Naive thymus-derived CD8-positive, alpha-beta T cell (primary cell): ENCODE data around the gene CDH7. TPM values are rescaled to one million over a fixed set of nuclear protein-coding genes. Genes with fewer than 3 reads are reported as not detected.

Experiments used
- ATAC-seq, 2 donors: fragments of 150-1000 bp; cut with Tn5 transposase in 1 of 2; sonication (Bioruptor Pico), chemical (Tn5 transposase) in 1 of 2; 1 replicate in 1 of 2; 2 replicates in 1 of 2; pipeline ENCODE4 v1.10.0; 2021; ENCODE audit warnings: mild to moderate bottlenecking in 2 of 2, moderate library complexity in 2 of 2
- POLR2A ChIA-PET: fragments of 350-600 bp; sonication (Branson Sonifier 250); formaldehyde crosslinking; loops from one replicate; lab custom pipeline; 2021; ENCODE audit warnings: antibody characterized with exemption; lab: Charles Lee
- DNase-seq, 10 donors: peaks; one replicate each; pipeline versions ENCODE4 v3.0.0 to v3.0.0-alpha.2; 2020 to 2022
- H3K27ac Mint-ChIP-seq, 10 donors: one replicate each; pipeline ENCODE4 v1.8.0; 2020 to 2022; ENCODE audit warnings: mild to moderate bottlenecking in 10 of 10, mixed read lengths in 10 of 10, moderate library complexity in 4 of 10, inconsistent platforms in 1 of 10
- H3K27me3 Mint-ChIP-seq, 5 donors: one replicate each; pipeline ENCODE4 v1.8.0; 2021 to 2022; ENCODE audit warnings: mixed read lengths in 5 of 5
- H3K36me3 Mint-ChIP-seq, 3 donors: one replicate each; pipeline ENCODE4 v1.8.0; 2020 to 2022; ENCODE audit warnings: mixed read lengths in 3 of 3, mild to moderate bottlenecking in 2 of 3, inconsistent platforms in 1 of 3
- H3K4me1 Mint-ChIP-seq, 4 donors: one replicate each; pipeline ENCODE4 v1.8.0; 2021 to 2022; ENCODE audit warnings: mixed read lengths in 4 of 4
- H3K4me3 Mint-ChIP-seq, 10 donors: one replicate each; pipeline ENCODE4 v1.8.0; 2020 to 2022; ENCODE audit warnings: mild to moderate bottlenecking in 10 of 10, mixed read lengths in 10 of 10, moderate library complexity in 6 of 10, inconsistent platforms in 1 of 10
- H3K9me3 Mint-ChIP-seq, 9 donors: one replicate each; pipeline ENCODE4 v1.8.0; 2020 to 2022; ENCODE audit warnings: mixed read lengths in 9 of 9, mild to moderate bottlenecking in 3 of 9, inconsistent platforms in 1 of 9, moderate library complexity in 1 of 9
- polyA plus RNA-seq, 3 donors: library from polyadenylated mRNA; unstranded; fragments of 300-500 nt; fragmentation: Illumina TruSeq; gene quantifications; one replicate each; pipeline ENCODE4 v1.2.3, GENCODE V29; 2021
- total RNA-seq, 8 experiments: library from RNA in 2 of 8; stranded (reverse) in 2 of 8; gene quantifications; one replicate each; pipeline ENCODE4 v1.2.3 and lab custom pipeline; 2021 to 2026

The CDH7 gene
- total and polyA plus RNA-seq, 5 experiments from 2014 or later = not detected

DNA sequence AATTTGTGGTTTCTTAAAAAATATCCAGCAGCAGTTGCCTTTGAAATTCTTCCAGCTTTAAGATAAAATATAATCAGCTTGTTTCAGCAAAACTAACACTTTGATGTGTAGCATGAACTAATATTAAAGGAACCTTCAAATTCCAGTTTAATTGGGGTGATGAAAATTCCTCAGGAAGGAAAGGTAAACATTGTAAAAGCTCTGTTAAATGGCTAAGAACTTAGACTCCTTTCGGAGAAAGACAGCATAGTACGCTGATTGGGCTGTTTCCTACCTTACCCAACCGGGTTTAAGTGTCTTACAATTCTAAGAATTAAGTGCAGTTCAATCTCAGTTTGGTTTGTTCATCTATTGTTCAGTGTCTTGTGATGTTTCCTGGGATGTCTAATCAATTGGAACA lies 108.3 kb downstream of the CDH7 start:
- H3K4me3 Mint-ChIP-seq = no peak overlapping the region
- H3K36me3 Mint-ChIP-seq = no peaks in the 10 kb centered on the region
- POLR2A ChIA-PET = no interaction called here
- H3K27me3 Mint-ChIP-seq = no peaks in the 10 kb centered on the region
- H3K9me3 Mint-ChIP-seq = peaks cover 0 to 7% (median 0%) of the 10 kb centered on the region in 9 donors
- H3K27ac Mint-ChIP-seq = no peak overlapping the region
- DNase-seq (no peak), ATAC-seq (no peak)
- H3K4me1 Mint-ChIP-seq = no peaks in the 10 kb centered on the region

DNA sequence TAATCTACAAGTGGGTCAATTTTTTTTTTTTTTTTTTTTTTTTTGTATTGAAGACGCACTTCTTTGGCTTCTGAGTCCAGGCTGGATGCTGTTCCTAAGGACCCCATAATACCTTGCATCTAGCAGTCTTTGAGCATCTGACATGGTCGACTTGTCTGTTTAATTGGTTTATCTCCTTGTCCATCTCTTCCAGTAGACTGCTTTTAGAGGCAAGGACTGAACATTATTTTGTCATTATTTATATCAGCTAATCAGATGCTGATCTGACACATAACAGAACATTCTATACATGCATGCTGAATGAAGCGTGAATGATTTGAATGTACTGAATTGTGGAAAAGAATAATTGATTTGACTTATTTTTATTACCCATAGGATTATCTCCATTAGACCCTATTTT lies 118.7 kb downstream of the CDH7 start:
- H3K9me3 Mint-ChIP-seq = peaks cover 0 to 22% (median 7%) of the 10 kb centered on the region in 9 donors
- no peaks in the 10 kb centered on the region for H3K27me3 Mint-ChIP-seq
- ATAC-seq = no peak
- DNase-seq = no peak
- H3K4me3 Mint-ChIP-seq = no peak overlapping the region
- H3K36me3 Mint-ChIP-seq = no peaks in the 10 kb centered on the region
- POLR2A ChIA-PET = no interaction called here
- no peak overlapping the region for H3K27ac Mint-ChIP-seq
- peaks cover 0 to 2% (median 0%) of the 10 kb centered on the region in 4 donors for H3K4me1 Mint-ChIP-seq

DNA sequence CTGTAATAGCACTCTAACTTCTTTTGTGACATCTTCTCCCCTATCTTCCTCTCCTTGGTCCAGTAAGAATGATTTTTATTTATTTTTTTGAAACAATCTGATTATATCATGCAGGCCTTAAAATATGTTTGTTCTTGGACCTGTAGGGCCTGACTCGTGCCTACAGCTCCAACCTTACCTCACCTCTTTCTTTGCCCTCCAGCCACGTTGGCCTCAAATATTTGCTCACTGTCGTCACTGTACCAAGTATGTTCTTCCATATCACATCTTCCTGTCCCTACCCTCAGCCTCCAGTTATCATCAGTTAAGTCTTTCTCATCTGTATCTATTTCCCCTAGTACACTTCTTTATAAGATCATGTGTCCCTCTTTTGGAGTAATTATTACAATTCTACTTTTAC lies 125.5 kb downstream of the CDH7 start:
- H3K27ac Mint-ChIP-seq = no peak overlapping the region
- H3K27me3 Mint-ChIP-seq = no peaks in the 10 kb centered on the region
- no peak for ATAC-seq
- H3K36me3 Mint-ChIP-seq = no peaks in the 10 kb centered on the region
- POLR2A ChIA-PET = no interaction called here
- peaks cover 0 to under 1% (median 0%) of the 10 kb centered on the region in 4 donors for H3K4me1 Mint-ChIP-seq
- H3K9me3 Mint-ChIP-seq = peaks cover 0 to 21% (median 3%) of the 10 kb centered on the region in 9 donors
- no peak overlapping the region for H3K4me3 Mint-ChIP-seq
- no peak for DNase-seq

DNA sequence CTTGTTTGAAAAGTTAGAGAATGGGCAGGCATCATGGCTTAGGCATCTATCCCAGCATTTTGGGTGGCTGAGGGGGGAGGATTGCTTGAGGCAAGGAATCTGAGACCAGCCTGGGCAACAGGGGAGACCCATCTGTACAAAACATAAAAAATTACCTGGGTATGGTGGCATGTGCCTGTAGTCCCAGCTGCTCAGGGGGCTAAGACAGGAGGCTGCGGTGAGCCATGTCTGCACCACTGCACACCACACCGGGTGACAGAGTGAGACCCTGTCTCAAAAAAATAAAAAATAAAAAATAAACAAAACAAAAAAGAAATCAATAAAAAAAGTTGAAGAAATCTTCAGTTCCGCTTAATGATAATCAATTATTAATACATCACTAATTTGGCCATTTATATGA lies 146.5 kb downstream of the CDH7 start:
- H3K36me3 Mint-ChIP-seq = no peaks in the 10 kb centered on the region
- H3K27ac Mint-ChIP-seq = no peak overlapping the region
- H3K27me3 Mint-ChIP-seq = no peaks in the 10 kb centered on the region
- H3K4me3 Mint-ChIP-seq = no peak overlapping the region
- H3K4me1 Mint-ChIP-seq = no peaks in the 10 kb centered on the region
- DNase-seq (no peak), ATAC-seq (no peak)
- peaks cover 0 to 14% (median 2%) of the 10 kb centered on the region in 9 donors for H3K9me3 Mint-ChIP-seq
- POLR2A ChIA-PET = no interaction called here

GRCh38 chr18:65901522-65901921 lies 150.7 kb downstream of the CDH7 start:
- DNase-seq (no peak), ATAC-seq (no peak)
- H3K4me1 Mint-ChIP-seq = no peaks in the 10 kb centered on the region
- H3K9me3 Mint-ChIP-seq = peaks cover 0 to 12% (median 0%) of the 10 kb centered on the region in 9 donors
- no peak overlapping the region for H3K27ac Mint-ChIP-seq
- H3K4me3 Mint-ChIP-seq = no peak overlapping the region
- no peaks in the 10 kb centered on the region for H3K27me3 Mint-ChIP-seq
- no peaks in the 10 kb centered on the region for H3K36me3 Mint-ChIP-seq
- POLR2A ChIA-PET = no interaction called here

DNA sequence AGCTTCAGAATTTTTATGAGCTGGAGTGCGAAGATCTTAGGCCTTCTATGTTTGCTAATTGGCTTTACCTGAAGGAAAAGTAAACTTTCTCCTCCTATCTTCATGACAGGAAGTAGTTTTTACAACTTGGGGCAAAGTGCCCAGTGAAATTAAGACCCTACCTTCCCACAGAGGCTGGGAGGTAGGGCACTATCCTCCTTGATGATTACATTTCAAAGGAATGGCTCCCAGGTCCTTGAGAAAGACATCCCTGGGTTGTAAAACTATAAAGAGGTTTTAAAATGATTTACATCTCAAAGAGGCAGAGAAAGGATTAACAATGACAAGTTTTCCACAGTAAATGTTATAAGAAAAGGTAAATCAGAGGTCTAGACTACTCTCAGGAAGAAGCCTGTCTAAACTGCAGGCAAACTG lies 155.8 kb downstream of the CDH7 start:
- Mint-ChIP-seq H3K27ac (no peak overlapping the region), H3K4me3 (no peak overlapping the region), H3K27me3 (no peaks in the 10 kb centered on the region), H3K4me1 (no peaks in the 10 kb centered on the region), H3K36me3 (no peaks in the 10 kb centered on the region), H3K9me3 (peaks cover 0 to 15% (median 2%) of the 10 kb centered on the region in 9 donors)
- POLR2A ChIA-PET = no interaction called here
- DNase-seq (no peak), ATAC-seq (no peak)

GRCh38 chr18:65907281-65907680 lies 156.5 kb downstream of the CDH7 start:
- DNase-seq = no peak
- H3K4me3 Mint-ChIP-seq = no peak overlapping the region
- peaks cover 0 to 11% (median 2%) of the 10 kb centered on the region in 9 donors for H3K9me3 Mint-ChIP-seq
- no peaks in the 10 kb centered on the region for H3K27me3 Mint-ChIP-seq
- POLR2A ChIA-PET = no interaction called here
- no peaks in the 10 kb centered on the region for H3K36me3 Mint-ChIP-seq
- no peaks in the 10 kb centered on the region for H3K4me1 Mint-ChIP-seq
- ATAC-seq = no peak
- H3K27ac Mint-ChIP-seq = no peak overlapping the region

GRCh38 chr18:65919018-65919417 lies 168.2 kb downstream of the CDH7 start:
- POLR2A ChIA-PET = no interaction called here
- ATAC-seq (no peak), DNase-seq (no peak)
- H3K36me3 Mint-ChIP-seq = no peaks in the 10 kb centered on the region
- H3K4me1 Mint-ChIP-seq = no peaks in the 10 kb centered on the region
- H3K27ac Mint-ChIP-seq = no peak overlapping the region
- peaks cover 0 to 10% (median 2%) of the 10 kb centered on the region in 9 donors for H3K9me3 Mint-ChIP-seq
- no peaks in the 10 kb centered on the region for H3K27me3 Mint-ChIP-seq
- H3K4me3 Mint-ChIP-seq = no peak overlapping the region

DNA sequence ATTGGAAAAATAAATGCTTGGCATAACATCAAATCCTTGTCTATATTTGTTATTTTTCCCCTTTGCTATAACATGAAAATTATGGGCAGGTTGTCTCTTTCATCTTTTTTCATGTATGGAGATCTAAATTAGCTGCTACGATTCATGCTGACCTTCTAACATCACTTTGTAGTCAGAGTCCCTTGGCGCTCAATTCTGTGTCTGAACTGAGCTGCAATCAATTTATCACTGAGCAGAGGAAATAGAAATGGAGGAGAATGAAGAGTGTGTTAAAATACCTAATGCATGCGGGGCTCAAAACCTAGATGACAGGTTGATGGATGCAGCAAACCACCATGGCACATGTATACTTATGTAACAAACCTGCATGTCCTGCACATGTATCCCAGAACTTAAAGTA lies 168.9 kb downstream of the CDH7 start:
- POLR2A ChIA-PET = no interaction called here
- Mint-ChIP-seq H3K9me3 (peaks cover 0 to 7% (median 2%) of the 10 kb centered on the region in 9 donors), H3K27me3 (no peaks in the 10 kb centered on the region), H3K4me1 (no peaks in the 10 kb centered on the region), H3K36me3 (no peaks in the 10 kb centered on the region), H3K4me3 (no peak overlapping the region), H3K27ac (no peak overlapping the region)
- ATAC-seq (no peak), DNase-seq (no peak)

GRCh38 chr18:65922103-65922502 lies 171.3 kb downstream of the CDH7 start:
- Mint-ChIP-seq H3K9me3 (peaks cover 0 to 3% (median 0%) of the 10 kb centered on the region in 9 donors), H3K36me3 (no peaks in the 10 kb centered on the region), H3K4me3 (no peak overlapping the region), H3K27me3 (no peaks in the 10 kb centered on the region), H3K4me1 (no peaks in the 10 kb centered on the region), H3K27ac (no peak overlapping the region)
- POLR2A ChIA-PET = no interaction called here
- ATAC-seq (no peak), DNase-seq (no peak)

DNA sequence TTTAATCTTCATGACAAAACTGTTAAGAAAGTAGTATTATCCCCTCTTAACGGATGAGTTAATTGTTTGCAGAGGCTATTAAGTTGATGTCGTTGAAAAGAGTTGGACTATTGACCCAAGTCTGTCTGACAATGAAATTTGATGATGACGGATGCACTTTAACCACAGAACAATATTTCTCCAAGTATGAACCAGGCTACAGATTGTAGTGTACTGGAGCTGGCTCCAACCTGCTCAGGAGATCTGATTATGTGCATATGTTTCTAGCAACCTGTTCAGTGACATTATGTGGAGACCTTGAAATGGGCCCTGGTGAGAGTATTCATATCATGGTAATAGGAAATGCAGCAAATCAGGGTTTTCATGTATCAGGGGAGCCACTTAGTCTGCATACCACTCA lies 174.1 kb downstream of the CDH7 start:
- peaks cover 0 to 11% (median 0%) of the 10 kb centered on the region in 9 donors for H3K9me3 Mint-ChIP-seq
- POLR2A ChIA-PET = no interaction called here
- H3K27me3 Mint-ChIP-seq = no peaks in the 10 kb centered on the region
- DNase-seq = no peak
- no peak overlapping the region for H3K4me3 Mint-ChIP-seq
- ATAC-seq = no peak
- no peaks in the 10 kb centered on the region for H3K4me1 Mint-ChIP-seq
- no peaks in the 10 kb centered on the region for H3K36me3 Mint-ChIP-seq
- no peak overlapping the region for H3K27ac Mint-ChIP-seq

DNA sequence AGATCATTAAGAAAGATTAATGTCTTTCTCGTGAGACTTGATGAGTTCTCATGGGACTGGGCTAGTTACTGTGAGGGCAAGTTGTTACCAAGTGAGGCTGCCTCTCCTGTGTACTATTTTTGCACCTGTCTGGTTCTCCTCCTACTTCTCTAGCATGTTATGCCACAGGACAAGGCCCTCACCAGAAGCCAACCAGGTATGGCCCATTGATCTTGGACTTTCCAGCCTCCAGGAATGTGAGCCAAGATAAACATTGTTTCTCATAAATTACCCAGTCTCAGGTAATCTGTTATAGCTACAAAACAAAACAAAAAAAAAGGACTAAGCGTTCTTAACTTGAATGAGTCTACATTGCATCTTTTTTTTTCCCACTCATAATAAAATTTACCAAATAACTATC lies 184.1 kb downstream of the CDH7 start:
- H3K27me3 Mint-ChIP-seq = no peaks in the 10 kb centered on the region
- no peak overlapping the region for H3K27ac Mint-ChIP-seq
- ATAC-seq (no peak), DNase-seq (no peak)
- H3K4me1 Mint-ChIP-seq = no peaks in the 10 kb centered on the region
- H3K4me3 Mint-ChIP-seq = no peak overlapping the region
- POLR2A ChIA-PET = no interaction called here
- peaks cover 0 to 4% (median 0%) of the 10 kb centered on the region in 3 donors for H3K36me3 Mint-ChIP-seq
- H3K9me3 Mint-ChIP-seq = peaks cover 6 to 56% (median 10%) of the 10 kb centered on the region in 9 donors

DNA sequence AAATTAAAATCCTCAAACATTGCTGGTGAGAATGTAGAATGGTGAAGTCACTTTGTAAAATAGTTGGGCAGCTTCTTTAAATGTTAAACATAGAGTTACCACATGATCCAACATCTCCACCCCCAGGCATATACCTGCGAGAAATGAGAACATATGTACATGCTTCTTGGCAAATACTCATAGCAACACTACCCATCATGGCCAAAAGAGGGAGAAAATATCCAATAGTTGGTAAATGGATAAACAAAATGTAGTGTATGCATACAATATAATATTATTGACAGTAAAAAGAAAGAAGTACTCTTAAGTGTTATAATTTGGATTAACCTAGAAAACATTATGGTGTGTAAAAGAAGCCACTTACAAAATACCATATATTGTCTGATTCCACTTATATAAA lies 185.9 kb downstream of the CDH7 start:
- Mint-ChIP-seq H3K36me3 (peaks cover 0 to 4% (median 0%) of the 10 kb centered on the region in 3 donors), H3K27me3 (no peaks in the 10 kb centered on the region), H3K4me3 (no peak overlapping the region), H3K9me3 (peaks cover 4 to 55% (median 9%) of the 10 kb centered on the region in 9 donors), H3K27ac (no peak overlapping the region), H3K4me1 (no peaks in the 10 kb centered on the region)
- POLR2A ChIA-PET = interaction anchor here (0.6 kb wide), 1 partner anchor 1538 kb away, joined by 3 read pairs; no protein-coding TSS in a partner anchor
- DNase-seq (no peak), ATAC-seq (no peak)

DNA sequence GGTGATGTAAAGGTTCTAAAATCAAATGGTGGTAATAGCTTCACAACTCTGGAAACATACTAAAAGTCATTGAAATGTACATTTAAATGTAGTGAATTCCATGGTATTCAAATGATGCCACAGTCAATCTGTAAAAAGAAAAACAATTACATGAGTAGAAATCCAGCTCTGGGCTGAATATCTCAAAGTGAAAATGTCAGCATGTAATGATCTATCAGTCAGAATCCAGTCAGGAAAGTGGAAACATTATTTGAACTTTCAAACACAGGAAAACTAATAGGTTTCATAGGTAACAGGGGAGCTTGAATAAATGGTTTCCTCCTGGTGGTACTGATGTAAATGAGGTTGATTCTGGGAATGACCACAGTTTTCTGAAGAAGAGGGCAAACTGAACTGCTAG lies 186.4 kb downstream of the CDH7 start:
- no peaks in the 10 kb centered on the region for H3K4me1 Mint-ChIP-seq
- H3K4me3 Mint-ChIP-seq = no peak overlapping the region
- H3K27me3 Mint-ChIP-seq = no peaks in the 10 kb centered on the region
- no peak for ATAC-seq
- peaks cover 0 to 1% (median 0%) of the 10 kb centered on the region in 3 donors for H3K36me3 Mint-ChIP-seq
- H3K27ac Mint-ChIP-seq = no peak overlapping the region
- POLR2A ChIA-PET = no interaction called here
- no peak for DNase-seq
- peaks cover 2 to 50% (median 8%) of the 10 kb centered on the region in 9 donors for H3K9me3 Mint-ChIP-seq
